Caco-2 (cell line): Measurements from ENCODE around the gene SCN2B. TPM values are rescaled to one million over a fixed set of nuclear protein-coding genes. Genes with fewer than 3 reads are reported as not detected.
A peak's percentile ranks its signal among the peaks of the same experiment; 100 is the strongest.

ENCODE experiments used
- BruUV-seq: library from RNA; stranded (reverse); fragments of 400-500 nt; replicated peaks from 2 replicates; lab custom pipeline; 2021; lab: Mats Ljungman, UMichigan
- CTCF ChIA-PET: fragments of 300-600 bp; sonication (Branson Sonifier 250); formaldehyde crosslinking; loops from one replicate; lab custom pipeline; 2022; ENCODE audit warnings: antibody characterized with exemption; lab: Charles Lee
- POLR2A ChIA-PET: fragments of 300-600 bp; sonication (Branson Sonifier 250); formaldehyde crosslinking; loops from one replicate; lab custom pipeline; 2022; ENCODE audit warnings: antibody characterized with exemption; lab: Charles Lee
- DNase-seq, 2 experiments: peaks; one replicate each; pipeline versions ENCODE4 v3.0.0 to v3.0.0-alpha.2; 2020 to 2022
- H3K27me3 ChIP-seq: replicated peaks from 2 replicates; pipeline ENCODE4 v1.6.0; 2011; ENCODE audit warnings: low read length; ENCODE audit not compliant: control insufficient read depth, insufficient read depth
- H3K36me3 ChIP-seq: 2 replicates; pipeline ENCODE4 v1.5.1; 2011; ENCODE audit warnings: low read length; ENCODE audit not compliant: control insufficient read depth, insufficient read depth
- H3K4me1 ChIP-seq: fragments of 250-450 bp; sonication (Bioruptor Pico); 2 replicates; pipeline ENCODE4 v1.5.1; 2020; ENCODE audit warnings: mild to moderate bottlenecking
- H3K4me3 ChIP-seq: 2 replicates; pipeline ENCODE4 v1.5.1; 2011; ENCODE audit warnings: low read depth, mild to moderate bottlenecking, control low read depth, low read length
- H3K9me3 ChIP-seq: fragments of 250-450 bp; sonication (Bioruptor Pico); 2 replicates; pipeline ENCODE4 v1.5.1; 2020; ENCODE audit warnings: mild to moderate bottlenecking, moderate library complexity
- H3K27ac Mint-ChIP-seq: one replicate; pipeline ENCODE4 v1.8.0; 2022; ENCODE audit warnings: mixed read lengths; ENCODE audit not compliant: unreplicated experiment
- H3K27me3 Mint-ChIP-seq: one replicate; pipeline ENCODE4 v1.8.0; 2022; ENCODE audit warnings: mixed read lengths; ENCODE audit not compliant: insufficient read depth, unreplicated experiment
- H3K36me3 Mint-ChIP-seq: one replicate; pipeline ENCODE4 v1.8.0; 2022; ENCODE audit warnings: mild to moderate bottlenecking, mixed read lengths; ENCODE audit not compliant: insufficient read depth, unreplicated experiment
- H3K4me1 Mint-ChIP-seq: one replicate; pipeline ENCODE4 v1.8.0; 2022; ENCODE audit warnings: low read depth, mixed read lengths; ENCODE audit not compliant: unreplicated experiment
- H3K4me3 Mint-ChIP-seq: one replicate; pipeline ENCODE4 v1.8.0; 2022; ENCODE audit warnings: mild to moderate bottlenecking, moderate library complexity, mixed read lengths; ENCODE audit not compliant: unreplicated experiment
- H3K9me3 Mint-ChIP-seq: one replicate; pipeline ENCODE4 v1.8.0; 2022; ENCODE audit warnings: mixed read lengths; ENCODE audit not compliant: unreplicated experiment
- CTCF ChIP-seq, 2 experiments: fragments of 200-600 bp in 1 of 2; IDR thresholded peaks; 1 replicate in 1 of 2; 2 replicates in 1 of 2; pipeline versions ENCODE4 v1.5.1 to v1.8.0; 2011 to 2022; ENCODE audit warnings: antibody characterized with exemption in 1 of 2, control low read depth in 1 of 2, inconsistent platforms in 1 of 2, low read depth in 1 of 2, low read length in 1 of 2, mild to moderate bottlenecking in 1 of 2, moderate library complexity in 1 of 2; ENCODE audit not compliant: insufficient read depth in 1 of 2, severe bottlenecking in 1 of 2, unreplicated experiment in 1 of 2
- intact Hi-C: fragments of 100-400 bp; cut with micrococcal nuclease; formaldehyde crosslinking; loops from one replicate; pipeline ENCODE4 v1.10.0; 2022; ENCODE audit not compliant: unreplicated experiment
- total RNA-seq: library from RNA; stranded (reverse); gene quantifications from 2 replicates; pipeline ENCODE4 v1.2.3, GENCODE V29; 2022

The SCN2B gene
- total RNA-seq, 1 experiment from 2014 or later: not detected

GRCh38 chr11:118147502-118147901, 28.9 kb downstream of the SCN2B start:
- peaks cover 2% of the 10 kb centered on the region for H3K27me3 ChIP-seq
- BruUV-seq: no TSS peak
- Mint-ChIP-seq H3K9me3 (no peaks in the 10 kb centered on the region), H3K36me3 (no peaks in the 10 kb centered on the region), H3K27me3 (peaks cover 14% of the 10 kb centered on the region), H3K27ac (no peak overlapping the region), H3K4me3 (peak overlapping the region; percentile 46), H3K4me1 (peaks cover 8% of the 10 kb centered on the region)
- POLR2A ChIA-PET: no interaction called here
- peaks cover 5% of the 10 kb centered on the region for H3K4me1 ChIP-seq
- DNase-seq: no peak
- H3K4me3 ChIP-seq: no peak overlapping the region
- intact Hi-C loops: loop anchor here (5.0 to 10.0 kb wide), 2 partner anchors 205 to 507 kb away; no protein-coding TSS in a partner anchor
- no peak for TF ChIP-seq CTCF (IDR thresholded peaks at IDR 0.05; ENCODE audit: insufficient read depth in 1 of 2, low read depth in 1 of 2, low read length in 1 of 2, severe bottlenecking in 1 of 2, unreplicated experiment in 1 of 2)
- CTCF ChIA-PET: interaction anchor here (0.6 to 5.8 kb wide), 3 partner anchors 25 to 204 kb away, joined by 3 to 36 read pairs (median 5); no protein-coding TSS in a partner anchor
- no peaks in the 10 kb centered on the region for H3K36me3 ChIP-seq
- H3K9me3 ChIP-seq: no peaks in the 10 kb centered on the region

GRCh38 chr11:118146554-118146953, 29.9 kb downstream of the SCN2B start:
- no peak for DNase-seq
- BruUV-seq: no TSS peak
- H3K27me3 ChIP-seq: peaks cover 2% of the 10 kb centered on the region
- peaks cover 7% of the 10 kb centered on the region for H3K4me1 ChIP-seq
- H3K9me3 ChIP-seq: no peaks in the 10 kb centered on the region
- ChIA-PET CTCF (interaction anchor here (5.8 kb wide), 1 partner anchor 26 kb away, joined by 36 read pairs; no protein-coding TSS in a partner anchor), POLR2A (interaction anchor here (0.6 kb wide), 1 partner anchor 196 kb away, joined by 3 read pairs; the partner anchor contains the start of gene CD3D)
- no peaks in the 10 kb centered on the region for H3K36me3 ChIP-seq
- Mint-ChIP-seq H3K9me3 (no peaks in the 10 kb centered on the region), H3K27ac (no peak overlapping the region), H3K27me3 (peaks cover 14% of the 10 kb centered on the region), H3K4me3 (peak overlapping the region; percentile 81), H3K4me1 (peaks cover 17% of the 10 kb centered on the region), H3K36me3 (no peaks in the 10 kb centered on the region)
- intact Hi-C loops: loop anchor here (5.0 to 10.0 kb wide), 2 partner anchors 206 to 508 kb away; no protein-coding TSS in a partner anchor
- no peak for TF ChIP-seq CTCF (IDR thresholded peaks at IDR 0.05; ENCODE audit: insufficient read depth in 1 of 2, low read depth in 1 of 2, low read length in 1 of 2, severe bottlenecking in 1 of 2, unreplicated experiment in 1 of 2)
- no peak overlapping the region for H3K4me3 ChIP-seq

GRCh38 chr11:118145285-118146227, 30.9 kb downstream of the SCN2B start:
- peak overlapping the region; percentile 84 for H3K4me3 ChIP-seq
- peak; percentile 98 to 99 for TF ChIP-seq CTCF (IDR thresholded peaks at IDR 0.05; ENCODE audit: insufficient read depth in 1 of 2, low read depth in 1 of 2, low read length in 1 of 2, severe bottlenecking in 1 of 2, unreplicated experiment in 1 of 2)
- CTCF ChIA-PET: interaction anchor here (0.6 to 5.8 kb wide), 2 partner anchors 27 to 661 kb away, joined by 3 to 36 read pairs; no protein-coding TSS in a partner anchor
- no peak overlapping the region for H3K27ac Mint-ChIP-seq
- no peaks in the 10 kb centered on the region for H3K36me3 Mint-ChIP-seq
- peaks cover 7% of the 10 kb centered on the region for H3K4me1 ChIP-seq
- peaks cover 17% of the 10 kb centered on the region for H3K4me1 Mint-ChIP-seq
- no peaks in the 10 kb centered on the region for H3K36me3 ChIP-seq
- no TSS peak for BruUV-seq
- intact Hi-C loops: loop anchor here (1.0 to 10.0 kb wide), 9 partner anchors 26 to 509 kb away; no protein-coding TSS in a partner anchor
- POLR2A ChIA-PET: no interaction called here
- H3K27me3 ChIP-seq: peaks cover 2% of the 10 kb centered on the region
- no peaks in the 10 kb centered on the region for H3K9me3 ChIP-seq
- H3K9me3 Mint-ChIP-seq: no peaks in the 10 kb centered on the region
- peak overlapping the region; percentile 81 for H3K4me3 Mint-ChIP-seq
- peaks cover 13% of the 10 kb centered on the region for H3K27me3 Mint-ChIP-seq
- DNase-seq: peak; percentile 96 to 99
